ENCODE data around the gene KIF13A. TPM values are rescaled to one million over a fixed set of nuclear protein-coding genes. Genes with fewer than 3 reads are reported as not detected.

The KIF13A gene
- total and polyA plus RNA-seq, 4 donors = 14.2 to 97.4 (median 31.7) TPM

DNA sequence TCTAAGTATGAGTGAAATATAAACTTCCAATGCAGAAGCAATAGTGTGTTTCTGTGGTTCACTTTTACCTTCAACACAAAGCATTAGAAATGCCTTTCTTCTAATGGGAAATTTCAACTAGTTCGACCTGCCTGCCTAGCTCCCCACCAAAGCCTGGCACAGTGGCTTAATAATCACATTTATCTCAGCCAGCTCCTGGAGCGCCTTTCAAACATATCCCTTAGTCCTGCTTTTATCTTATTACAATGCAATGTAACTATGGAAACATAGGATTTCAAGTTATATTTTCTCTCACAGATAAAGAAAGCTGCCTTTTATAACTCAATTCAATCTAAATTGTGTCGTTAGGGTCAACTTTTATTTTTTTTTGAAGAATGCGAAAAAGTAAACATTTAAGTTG, 53.7 kb downstream of the KIF13A start:
- Histone ChIP-seq H3K27ac (ENCODE audit: low read depth in 1 of 2, low read length in 1 of 2) (no peak overlapping the region), H3K36me3 (ENCODE audit: control insufficient read depth in 4 of 4, insufficient read depth in 4 of 4, low read length in 4 of 4) (no peaks in the 10 kb centered on the region), H3K9me3 (ENCODE audit: control insufficient read depth in 4 of 4, insufficient read depth in 3 of 4, low read length in 3 of 4) (no peaks in the 10 kb centered on the region), H3K4me1 (ENCODE audit: control insufficient read depth in 5 of 5, insufficient read depth in 5 of 5, low read length in 5 of 5) (peaks cover 4 to 39% (median 18%) of the 10 kb centered on the region in 5 donors), H3K27me3 (ENCODE audit: control insufficient read depth in 3 of 3, insufficient read depth in 3 of 3, low read length in 2 of 3) (no peaks in the 10 kb centered on the region), H3K4me3 (no peak overlapping the region), H3K9ac (ENCODE audit: insufficient read depth in 1 of 2, low read length in 2 of 2) (no peak overlapping the region)
- WGBS, 2 donors = 88 to 90% methylated on average over 4 of the region's 4 CpGs
- DNase-seq = no peak
- no peak for ATAC-seq (ENCODE audit: insufficient read depth, low FRiP score)
- TF ChIP-seq, protein P1, sequence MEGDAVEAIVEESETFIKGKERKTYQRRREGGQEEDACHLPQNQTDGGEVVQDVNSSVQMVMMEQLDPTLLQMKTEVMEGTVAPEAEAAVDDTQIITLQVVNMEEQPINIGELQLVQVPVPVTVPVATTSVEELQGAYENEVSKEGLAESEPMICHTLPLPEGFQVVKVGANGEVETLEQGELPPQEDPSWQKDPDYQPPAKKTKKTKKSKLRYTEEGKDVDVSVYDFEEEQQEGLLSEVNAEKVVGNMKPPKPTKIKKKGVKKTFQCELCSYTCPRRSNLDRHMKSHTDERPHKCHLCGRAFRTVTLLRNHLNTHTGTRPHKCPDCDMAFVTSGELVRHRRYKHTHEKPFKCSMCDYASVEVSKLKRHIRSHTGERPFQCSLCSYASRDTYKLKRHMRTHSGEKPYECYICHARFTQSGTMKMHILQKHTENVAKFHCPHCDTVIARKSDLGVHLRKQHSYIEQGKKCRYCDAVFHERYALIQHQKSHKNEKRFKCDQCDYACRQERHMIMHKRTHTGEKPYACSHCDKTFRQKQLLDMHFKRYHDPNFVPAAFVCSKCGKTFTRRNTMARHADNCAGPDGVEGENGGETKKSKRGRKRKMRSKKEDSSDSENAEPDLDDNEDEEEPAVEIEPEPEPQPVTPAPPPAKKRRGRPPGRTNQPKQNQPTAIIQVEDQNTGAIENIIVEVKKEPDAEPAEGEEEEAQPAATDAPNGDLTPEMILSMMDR (IDR thresholded peaks at IDR 0.05; ENCODE audit: control extremely low read depth, extremely low read depth) = no peak

DNA sequence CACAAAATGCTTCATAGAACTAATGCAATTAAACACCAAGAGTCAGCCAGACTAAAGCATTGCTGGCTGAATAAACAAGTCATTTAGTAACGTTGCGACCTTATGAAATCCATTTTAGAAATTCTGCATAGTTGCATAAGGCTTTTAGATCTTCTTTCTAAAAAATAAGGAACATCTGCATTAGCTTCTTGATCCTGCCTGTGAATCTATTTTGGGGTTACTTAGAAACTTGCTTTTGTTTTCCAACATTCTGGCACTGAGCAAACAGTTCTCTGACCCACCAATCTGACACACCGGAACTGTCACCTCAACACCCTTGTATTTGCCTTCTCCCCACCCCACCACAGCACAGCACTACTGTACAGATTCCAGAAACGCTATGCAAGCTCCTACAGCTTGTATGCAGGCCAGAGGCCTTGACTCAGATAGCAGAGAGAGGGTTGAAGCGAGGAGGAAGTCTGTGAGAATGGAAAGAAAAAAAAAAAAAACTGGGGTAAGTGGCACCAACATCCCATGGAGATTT, 55.0 kb downstream of the KIF13A start:
- no peaks in the 10 kb centered on the region for H3K36me3 ChIP-seq (ENCODE audit: control insufficient read depth in 4 of 4, insufficient read depth in 4 of 4, low read length in 4 of 4)
- peaks cover 4 to 39% (median 18%) of the 10 kb centered on the region in 5 donors for H3K4me1 ChIP-seq (ENCODE audit: control insufficient read depth in 5 of 5, insufficient read depth in 5 of 5, low read length in 5 of 5)
- ATAC-seq (ENCODE audit: insufficient read depth, low FRiP score) (peak; percentile 68), DNase-seq (peak; percentile 71 to 92 (median 83))
- H3K9me3 ChIP-seq (ENCODE audit: control insufficient read depth in 4 of 4, insufficient read depth in 3 of 4, low read length in 3 of 4) = no peaks in the 10 kb centered on the region
- H3K9ac ChIP-seq (ENCODE audit: insufficient read depth in 1 of 2, low read length in 2 of 2) = peak overlapping the region in 1 of 2 donors; percentile 14
- H3K4me3 ChIP-seq = no peak overlapping the region
- H3K27me3 ChIP-seq (ENCODE audit: control insufficient read depth in 3 of 3, insufficient read depth in 3 of 3, low read length in 2 of 3) = no peaks in the 10 kb centered on the region
- TF ChIP-seq, protein P1 (IDR thresholded peaks at IDR 0.05; ENCODE audit: control extremely low read depth, extremely low read depth) = no peak
- whole genome bisulfite sequencing, 2 donors = 12 to 21% methylated on average over 5 of the region's 5 CpGs
- peak overlapping the region; percentile 76 to 77 for H3K27ac ChIP-seq (ENCODE audit: low read depth in 1 of 2, low read length in 1 of 2)

DNA sequence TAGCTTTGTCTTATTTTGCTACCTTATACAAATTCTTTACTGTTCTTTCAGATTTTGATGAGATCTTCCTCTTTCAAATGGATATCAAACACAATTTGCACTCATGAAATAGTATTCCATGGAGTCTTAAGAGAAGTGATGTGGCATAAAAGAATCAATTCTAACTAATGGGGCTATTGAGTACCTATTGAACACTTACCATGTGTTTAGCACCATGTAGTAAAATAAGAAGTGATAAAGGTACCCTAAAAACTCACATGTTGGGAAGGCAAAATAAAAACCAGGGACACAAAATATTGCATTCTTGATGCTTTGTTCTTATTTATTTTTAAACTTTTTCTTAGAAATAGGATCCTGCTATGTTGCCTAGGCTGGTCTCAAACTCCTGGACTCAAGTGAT, 56.2 kb downstream of the KIF13A start:
- DNase-seq = no peak
- no peaks in the 10 kb centered on the region for H3K36me3 ChIP-seq (ENCODE audit: control insufficient read depth in 4 of 4, insufficient read depth in 4 of 4, low read length in 4 of 4)
- peaks cover 4 to 39% (median 18%) of the 10 kb centered on the region in 5 donors for H3K4me1 ChIP-seq (ENCODE audit: control insufficient read depth in 5 of 5, insufficient read depth in 5 of 5, low read length in 5 of 5)
- no peak for ATAC-seq (ENCODE audit: insufficient read depth, low FRiP score)
- H3K27ac ChIP-seq (ENCODE audit: low read depth in 1 of 2, low read length in 1 of 2) = peak overlapping the region; percentile 14 to 53
- H3K9me3 ChIP-seq (ENCODE audit: control insufficient read depth in 4 of 4, insufficient read depth in 3 of 4, low read length in 3 of 4) = no peaks in the 10 kb centered on the region
- H3K4me3 ChIP-seq = no peak overlapping the region
- H3K27me3 ChIP-seq (ENCODE audit: control insufficient read depth in 3 of 3, insufficient read depth in 3 of 3, low read length in 2 of 3) = no peaks in the 10 kb centered on the region
- H3K9ac ChIP-seq (ENCODE audit: insufficient read depth in 1 of 2, low read length in 2 of 2) = no peak overlapping the region
- TF ChIP-seq, protein P1 (IDR thresholded peaks at IDR 0.05; ENCODE audit: control extremely low read depth, extremely low read depth) = no peak
